Lower leg skin (tissue), 4 donors: ENCODE measurements around the gene SORD. TPM values are rescaled to one million over a fixed set of nuclear protein-coding genes. Genes with fewer than 3 reads are reported as not detected.
"Not testable (repeated sequence)": the region's sequence is repeated elsewhere in the genome, so short reads cannot be mapped to it uniquely, and the experiment has no call there.

Experiments
- DNase-seq, 2 donors: peaks; one replicate each; pipeline ENCODE4 v3.0.0-alpha.2; 2019; ENCODE audit warnings: low spot score in 2 of 2
- H3K4me3 ChIP-seq: fragments of 200-600 bp; sonication (generic); 2 replicates; pipeline ENCODE4 v1.5.1; 2017; ENCODE audit warnings: mild to moderate bottlenecking, low read depth; ENCODE audit not compliant: poor library complexity, severe bottlenecking
- CTCF ChIP-seq, 3 donors: fragments of 450-650 bp; IDR thresholded peaks; one replicate each; pipeline ENCODE4 v1.5.1; 2016; ENCODE audit warnings: antibody characterized with exemption in 3 of 3, mild to moderate bottlenecking in 3 of 3, moderate library complexity in 2 of 3
- POLR2A ChIP-seq, 2 donors: fragments of 450-650 bp; IDR thresholded peaks; one replicate each; pipeline ENCODE4 v1.6.1; 2016 to 2017; ENCODE audit warnings: antibody characterized with exemption in 2 of 2, mild to moderate bottlenecking in 1 of 2, moderate library complexity in 1 of 2
- WGBS, 2 donors: methylation state at CpG; one replicate each; pipeline ENCODE4 v1.1.5; 2018; 5-methylcytosine and 5-hydroxymethylcytosine counted together
- intact Hi-C: fragments of 100-400 bp; cut with DNase I; formaldehyde crosslinking; loops from one replicate; pipeline ENCODE4 v1.15.0; 2023; ENCODE audit warnings: low total_unique reads
- total RNA-seq, 4 donors: library from RNA; depleted of rRNA; stranded (reverse); fragments of >200 nt; gene quantifications; one replicate each; pipeline ENCODE4 v1.1.0, GENCODE V29; 2016

SORD gene
- total RNA-seq, 4 donors from 2014 or later = 54.3 to 87.9 (median 83.9) TPM

GRCh38 chr15:45050587-45050986 is 27.6 kb downstream of the SORD start:
- WGBS, 2 donors = 94 to 100% methylated on average over 1 of the region's 1 CpG
- DNase-seq = no peak
- intact Hi-C loops = no loop called here
- H3K4me3 ChIP-seq = no peak overlapping the region
- no peak for TF ChIP-seq POLR2A (IDR thresholded peaks at IDR 0.05)
- no peak for TF ChIP-seq CTCF (IDR thresholded peaks at IDR 0.05)

GRCh38 chr15:45052676-45053075 is 29.7 kb downstream of the SORD start:
- 93 to 94% methylated on average over 3 of the region's 3 CpGs for WGBS, 2 donors
- DNase-seq, intact Hi-C loops, H3K4me3 ChIP-seq: not testable (repeated sequence)

- 65 to 74% methylated on average over 3 of the region's 3 CpGs for WGBS, 2 donors
Measured at GRCh38 chr15:45058690-45059675, 36.0 kb downstream of the SORD start.

GRCh38 chr15:45062301-45062700 is 39.3 kb downstream of the SORD start:
- H3K4me3 ChIP-seq, DNase-seq, intact Hi-C loops: not testable (repeated sequence)
- 90 to 97% methylated on average over 6 to 7 of the region's 7 CpGs for WGBS, 2 donors

More at GRCh38 chr15:45058690-45059675, 36.0 kb downstream of the SORD start:
- H3K4me3 ChIP-seq, DNase-seq, intact Hi-C loops: not testable (repeated sequence)

GRCh38 chr15:45064386-45064785 is 41.4 kb downstream of the SORD start:
- no peak for TF ChIP-seq POLR2A (IDR thresholded peaks at IDR 0.05)
- no peak for TF ChIP-seq CTCF (IDR thresholded peaks at IDR 0.05)
- WGBS, 2 donors = 83 to 85% methylated on average over 4 of the region's 4 CpGs
- H3K4me3 ChIP-seq = no peak overlapping the region
- no peak for DNase-seq
- intact Hi-C loops = no loop called here

- H3K4me3 ChIP-seq, intact Hi-C loops, DNase-seq: not testable (repeated sequence)
- 69 to 86% methylated on average over 2 to 4 of the region's 6 CpGs for WGBS, 2 donors
Measured at GRCh38 chr15:45069942-45070360, 47.0 kb downstream of the SORD start.

GRCh38 chr15:45073602-45074001 is 50.6 kb downstream of the SORD start:
- DNase-seq, intact Hi-C loops: not testable (repeated sequence)

GRCh38 chr15:45075440-45076320 is 52.7 kb downstream of the SORD start:
- DNase-seq, intact Hi-C loops, H3K4me3 ChIP-seq: not testable (repeated sequence)
- 100% methylated on average over 1 of the region's 9 CpGs; no CpG with 5 or more reads in 1 of the 2 donors for WGBS, 2 donors

More at GRCh38 chr15:45073602-45074001, 50.6 kb downstream of the SORD start:
- H3K4me3 ChIP-seq = not testable (repeated sequence)

GRCh38 chr15:45077391-45077790 is 54.4 kb downstream of the SORD start:
- WGBS, 2 donors = 78 to 82% methylated on average over 2 of the region's 2 CpGs
- DNase-seq, H3K4me3 ChIP-seq, intact Hi-C loops: not testable (repeated sequence)

- intact Hi-C loops, H3K4me3 ChIP-seq, DNase-seq: not testable (repeated sequence)
- WGBS, 2 donors = 73 to 81% methylated on average over 5 of the region's 5 CpGs
Measured at GRCh38 chr15:45079201-45079600, 56.2 kb downstream of the SORD start.

GRCh38 chr15:45079628-45080246 is 56.7 kb downstream of the SORD start:
- DNase-seq, H3K4me3 ChIP-seq, intact Hi-C loops: not testable (repeated sequence)
- 88 to 92% methylated on average over 5 of the region's 5 CpGs for WGBS, 2 donors

- H3K4me3 ChIP-seq, intact Hi-C loops, DNase-seq: not testable (repeated sequence)
- WGBS, 2 donors = 75 to 76% methylated on average over 3 of the region's 3 CpGs
Measured at GRCh38 chr15:45080593-45080992, 57.6 kb downstream of the SORD start.
